HG03354 (cell line): ENCODE data around the gene CFAP74.
A peak's percentile ranks its signal among the peaks of the same experiment; 100 is the strongest.

Experiments
- ATAC-seq: cut with Tn5 transposase; IDR thresholded peaks from one replicate; pipeline ENCODE4 v1.9.1; 2021; ENCODE audit warnings: mild to moderate bottlenecking; ENCODE audit not compliant: unreplicated experiment, poor library complexity, severe bottlenecking

CFAP74 gene

GRCh38 chr1:1910033-1910465 lies 93.5 kb downstream of the CFAP74 start:
- ATAC-seq = no peak

GRCh38 chr1:1908506-1908791 lies 95.1 kb downstream of the CFAP74 start:
- ATAC-seq = peak; percentile 20

GRCh38 chr1:1907098-1907736 lies 96.4 kb downstream of the CFAP74 start:
- no peak for ATAC-seq

- ATAC-seq = no peak
Measured at GRCh38 chr1:1906185-1907097, 97.1 kb downstream of the CFAP74 start.

- no peak for ATAC-seq
Measured at GRCh38 chr1:1903224-1903623, 100.4 kb downstream of the CFAP74 start.

GRCh38 chr1:1901641-1902294 lies 101.8 kb downstream of the CFAP74 start:
- no peak for ATAC-seq

GRCh38 chr1:1900883-1901640 lies 102.5 kb downstream of the CFAP74 start:
- no peak for ATAC-seq

GRCh38 chr1:1899967-1900327 lies 103.6 kb downstream of the CFAP74 start:
- ATAC-seq = no peak

GRCh38 chr1:1899266-1899966 lies 104.2 kb downstream of the CFAP74 start:
- no peak for ATAC-seq

GRCh38 chr1:1898246-1898933 lies 105.2 kb downstream of the CFAP74 start:
- no peak for ATAC-seq

GRCh38 chr1:1895456-1896336 lies 107.9 kb downstream of the CFAP74 start:
- no peak for ATAC-seq

GRCh38 chr1:1895060-1895418 lies 108.5 kb downstream of the CFAP74 start:
- ATAC-seq = no peak

GRCh38 chr1:1894354-1895059 lies 109.1 kb downstream of the CFAP74 start:
- no peak for ATAC-seq

GRCh38 chr1:1893997-1894353 lies 109.6 kb downstream of the CFAP74 start:
- no peak for ATAC-seq

GRCh38 chr1:1893291-1893985 lies 110.1 kb downstream of the CFAP74 start:
- no peak for ATAC-seq

- no peak for ATAC-seq
Measured at GRCh38 chr1:1892763-1893120, 110.8 kb downstream of the CFAP74 start.

- no peak for ATAC-seq
Measured at GRCh38 chr1:1892079-1892762, 111.4 kb downstream of the CFAP74 start.
